ENCODE data around the gene NR0B2. TPM values are rescaled to one million over a fixed set of nuclear protein-coding genes. Genes with fewer than 3 reads are reported as not detected.

Gene NR0B2
- total and polyA plus RNA-seq, 2 of the 13 experiments (the other 11 are each of a cell fraction or from before 2014, with no cell fraction given), result 72.5 to 133 TPM

DNA sequence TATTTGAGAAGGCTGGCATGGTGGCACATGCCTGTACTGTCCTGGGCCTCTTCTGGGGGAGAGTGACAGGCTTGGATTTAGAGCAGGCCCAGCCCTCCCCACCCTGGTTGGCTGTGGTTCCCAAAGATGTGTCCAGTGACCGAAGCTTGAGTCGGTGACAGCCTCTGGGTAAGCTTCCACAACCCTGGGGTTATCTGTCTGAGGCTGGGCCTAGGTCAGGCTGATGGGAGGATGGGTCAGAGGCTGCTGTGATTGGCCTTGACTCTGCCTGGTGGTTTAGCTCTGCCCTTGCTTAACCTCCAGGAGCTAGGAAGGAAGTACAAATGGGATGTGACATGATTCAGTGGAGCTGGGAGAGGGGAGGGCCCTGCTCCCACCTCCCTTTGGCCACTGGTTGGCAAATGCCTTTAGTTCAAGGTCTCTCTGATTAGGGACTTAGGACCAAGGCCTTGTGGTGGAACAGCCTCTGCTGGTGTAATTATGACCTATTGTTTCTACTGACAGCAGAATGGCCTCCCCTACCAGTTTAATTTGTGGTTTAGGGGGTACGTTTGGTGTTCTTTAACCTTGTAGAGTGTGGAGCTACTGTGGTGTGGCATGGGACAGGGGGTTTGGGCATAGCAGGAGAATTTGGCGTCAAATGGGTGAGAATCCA is 24.4 kb upstream of the NR0B2 start (continued):
- TF ChIP-seq ZNF878 (CRISPR knock-in tag; IDR thresholded peaks at IDR 0.05) (peak; percentile 70; the same call in 1 of the 2 replicates), ZNF143 (CRISPR knock-in tag; IDR thresholded peaks at IDR 0.05) (peak; percentile 28; the same call in 1 of the 2 replicates), NR1H2 (CRISPR knock-in tag; IDR thresholded peaks at IDR 0.05; ENCODE audit: borderline replicate concordance, low read depth) (no peak), ZNF674 (CRISPR knock-in tag; IDR thresholded peaks at IDR 0.05; ENCODE audit: low read depth) (no peak), MED8 (CRISPR knock-in tag; IDR thresholded peaks at IDR 0.05; ENCODE audit: insufficient replicate concordance) (peak; percentile 95), ATAD3A (CRISPR knock-in tag; IDR thresholded peaks at IDR 0.05) (no peak), KAT7 (CRISPR knock-in tag; IDR thresholded peaks at IDR 0.05; ENCODE audit: borderline replicate concordance) (no peak), ZNF501 (CRISPR knock-in tag; IDR thresholded peaks at IDR 0.05) (peak; percentile 77), RNF219 (CRISPR knock-in tag; IDR thresholded peaks at IDR 0.05) (no peak; the same call in 1 of the 2 replicates), EZH2 (conservative IDR thresholded peaks at IDR 0.05; ENCODE audit: low read depth, low read length) (no peak), HHEX (CRISPR knock-in tag; IDR thresholded peaks at IDR 0.05) (peak; percentile 50; the same call in 1 of the 2 replicates), SNRNP70 (IDR thresholded peaks at IDR 0.05; ENCODE audit: low read depth, low read length) (no peak), CHD4 (IDR thresholded peaks at IDR 0.05; ENCODE audit: borderline replicate concordance, low read length) (0 out of 2 replicates have a peak, but pooled peaks have one; percentile 48), ZNF749 (CRISPR knock-in tag; IDR thresholded peaks at IDR 0.05; ENCODE audit: borderline replicate concordance) (no peak), CEBPB (IDR thresholded peaks at IDR 0.05; ENCODE audit: borderline replicate concordance, low read depth, low read length) (peak; percentile 91), ZNF333 (CRISPR knock-in tag; IDR thresholded peaks at IDR 0.05; ENCODE audit: borderline replicate concordance) (0 out of 2 replicates have a peak, but pooled peaks have one; percentile 66), BRD4 (CRISPR knock-in tag; IDR thresholded peaks at IDR 0.05) (no peak), NONO (IDR thresholded peaks at IDR 0.05) (no peak), NONO (CRISPR knock-in tag; conservative IDR thresholded peaks at IDR 0.05) (peak; percentile 90), SOX6 (IDR thresholded peaks at IDR 0.05) (no peak), SOX6 (CRISPR knock-in tag; IDR thresholded peaks at IDR 0.05) (peak; percentile 98), NCOA1 (CRISPR knock-in tag; IDR thresholded peaks at IDR 0.05) (peak; percentile 73; the same call in 1 of the 2 replicates), ZNF639 (CRISPR knock-in tag; conservative IDR thresholded peaks at IDR 0.05) (no peak), ZNF598 (CRISPR knock-in tag; IDR thresholded peaks at IDR 0.05; ENCODE audit: borderline replicate concordance) (peak; percentile 28; the same call in 1 of the 2 replicates), CBFB (CRISPR knock-in tag; IDR thresholded peaks at IDR 0.05) (peak; percentile 85), MIER2 (CRISPR knock-in tag; IDR thresholded peaks at IDR 0.05) (peak; percentile 52; the same call in 1 of the 2 replicates)

Measured in HepG2 (cell line).